Fibroblast of villous mesenchyme (primary cell): ENCODE measurements around the gene ATP1B4. TPM values are rescaled to one million over a fixed set of nuclear protein-coding genes. Genes with fewer than 3 reads are reported as not detected.

Experiments
- DNase-seq: peaks from one replicate; pipeline ENCODE4 v3.0.0-alpha.2; 2010; ENCODE audit warnings: low read depth
- H3K4me3 ChIP-seq: 2 replicates; pipeline ENCODE4 v1.5.1; 2011; ENCODE audit warnings: low read depth, mild to moderate bottlenecking, low read length
- CTCF ChIP-seq: IDR thresholded peaks from 2 replicates; pipeline ENCODE4 v1.5.1; 2012; ENCODE audit warnings: low read depth, mild to moderate bottlenecking, low read length; ENCODE audit not compliant: insufficient read depth
- total RNA-seq: library from RNA; depleted of rRNA; stranded (reverse); fragments of >200 nt; gene quantifications from 2 replicates; pipeline ENCODE4 v1.2.3, GENCODE V29; 2012

The ATP1B4 gene
- total RNA-seq, 1 donor, result not detected

GRCh38 chrX:120356084-120356483 lies 5.8 kb upstream of the ATP1B4 start:
- no peak for TF ChIP-seq CTCF
- no peak overlapping the region for H3K4me3 ChIP-seq
- DNase-seq, result no peak

- H3K4me3 ChIP-seq, result no peak overlapping the region
- no peak for TF ChIP-seq CTCF
- DNase-seq, result no peak
These were observed 4.7 kb upstream of the ATP1B4 start for GRCh38 chrX:120357186-120357585.

- no peak for DNase-seq
- H3K4me3 ChIP-seq, result no peak overlapping the region
- no peak for TF ChIP-seq CTCF
These were observed 3.0 kb upstream of the ATP1B4 start for GRCh38 chrX:120358737-120359456.

GRCh38 chrX:120365320-120365719 lies 3.4 kb downstream of the ATP1B4 start:
- TF ChIP-seq CTCF, result peak; percentile 54
- DNase-seq, result peak; percentile 19

GRCh38 chrX:120365968-120366367 lies 4.1 kb downstream of the ATP1B4 start:
- TF ChIP-seq CTCF, result no peak
- DNase-seq, result no peak
- no peak overlapping the region for H3K4me3 ChIP-seq

More at GRCh38 chrX:120365320-120365719, 3.4 kb downstream of the ATP1B4 start:
- H3K4me3 ChIP-seq, result no peak overlapping the region

- TF ChIP-seq CTCF, result no peak
- no peak for DNase-seq
- H3K4me3 ChIP-seq, result no peak overlapping the region
These were observed 4.9 kb downstream of the ATP1B4 start for GRCh38 chrX:120366794-120367193.
